Liver (tissue), 9 donors: ENCODE results near the gene NIT1. TPM values are rescaled to one million over a fixed set of nuclear protein-coding genes. Genes with fewer than 3 reads are reported as not detected.

Source experiments
- DNase-seq: peaks from one replicate; pipeline ENCODE4 v3.0.0-alpha.2; 2017; ENCODE audit warnings: low spot score
- H3K27ac ChIP-seq, 2 donors: one replicate each; pipeline ENCODE4 v1.7.0; 2013; ENCODE audit warnings: inconsistent platforms in 2 of 2, low read length in 2 of 2, control low read depth in 1 of 2, low read depth in 1 of 2, mild to moderate bottlenecking in 1 of 2
- H3K27me3 ChIP-seq, 4 donors: one replicate each; pipeline versions ENCODE4 v1.6.1 to v1.7.0; 2013; ENCODE audit warnings: low read length in 3 of 4, inconsistent platforms in 1 of 4, mild to moderate bottlenecking in 1 of 4, moderate library complexity in 1 of 4; ENCODE audit not compliant: control insufficient read depth in 4 of 4, insufficient read depth in 4 of 4
- H3K36me3 ChIP-seq, 4 donors: one replicate each; pipeline versions ENCODE4 v1.6.1 to v1.7.0; 2013; ENCODE audit warnings: low read length in 3 of 4, mild to moderate bottlenecking in 3 of 4, low read depth in 1 of 4, moderate library complexity in 1 of 4; ENCODE audit not compliant: control insufficient read depth in 4 of 4, insufficient read depth in 3 of 4
- H3K4me1 ChIP-seq, 4 donors: one replicate each; pipeline versions ENCODE4 v1.6.1 to v1.7.0; 2013; ENCODE audit warnings: low read length in 3 of 4, mild to moderate bottlenecking in 3 of 4, moderate library complexity in 1 of 4; ENCODE audit not compliant: control insufficient read depth in 4 of 4, insufficient read depth in 4 of 4
- H3K4me3 ChIP-seq, 3 donors: one replicate each; pipeline versions ENCODE4 v1.6.1 to v1.7.0; 2013; ENCODE audit warnings: low read length in 3 of 3, control low read depth in 1 of 3, low read depth in 1 of 3, mild to moderate bottlenecking in 1 of 3
- H3K9ac ChIP-seq, 2 donors: one replicate each; pipeline ENCODE4 v1.7.0; 2013; ENCODE audit warnings: low read length in 2 of 2, mild to moderate bottlenecking in 2 of 2, moderate library complexity in 2 of 2, control low read depth in 1 of 2, low read depth in 1 of 2
- H3K9me3 ChIP-seq, 4 donors: one replicate each; pipeline versions ENCODE4 v1.6.1 to v1.7.0; 2013; ENCODE audit warnings: low read length in 3 of 4; ENCODE audit not compliant: control insufficient read depth in 4 of 4
- CTCF ChIP-seq: fragments of 150-350 bp; IDR thresholded peaks from 2 replicates; pipeline ENCODE4 v1.5.1; 2017; ENCODE audit warnings: improper control_type of control experiment, low read depth, low read length; ENCODE audit not compliant: missing input control
- EGR1 ChIP-seq, 2 donors: IDR thresholded peaks; 2 replicates each; pipeline ENCODE4 v1.6.1; 2016 to 2018; ENCODE audit warnings: antibody characterized with exemption in 2 of 2, low read depth in 2 of 2
- FOXA1 ChIP-seq: IDR thresholded peaks from 2 replicates; pipeline ENCODE4 v1.6.1; 2016; ENCODE audit warnings: antibody characterized with exemption
- FOXA2 ChIP-seq: IDR thresholded peaks from 2 replicates; pipeline ENCODE4 v1.6.1; 2016; ENCODE audit warnings: antibody characterized with exemption
- GABPA ChIP-seq, 2 donors: IDR thresholded peaks in 1 of 2; conservative IDR thresholded peaks in 1 of 2; 2 replicates each; pipeline ENCODE4 v1.6.1; 2016; ENCODE audit warnings: antibody characterized with exemption in 2 of 2, mild to moderate bottlenecking in 1 of 2, moderate library complexity in 1 of 2
- HNF4A ChIP-seq, 2 donors: conservative IDR thresholded peaks; 2 replicates each; pipeline ENCODE4 v1.6.1; 2016; ENCODE audit warnings: antibody characterized with exemption in 2 of 2, mild to moderate bottlenecking in 2 of 2
- HNF4G ChIP-seq: IDR thresholded peaks from 2 replicates; pipeline ENCODE4 v1.6.1; 2016; ENCODE audit warnings: antibody characterized with exemption
- JUND ChIP-seq, 2 donors: IDR thresholded peaks; 2 replicates each; pipeline ENCODE4 v1.6.1; 2016; ENCODE audit warnings: antibody characterized with exemption in 2 of 2
- NR2F2 ChIP-seq: IDR thresholded peaks from 2 replicates; pipeline ENCODE4 v1.6.1; 2016; ENCODE audit warnings: antibody characterized with exemption
- RAD21 ChIP-seq, 2 donors: IDR thresholded peaks; 2 replicates each; pipeline ENCODE4 v1.6.1; 2016; ENCODE audit warnings: antibody characterized with exemption in 2 of 2, mild to moderate bottlenecking in 2 of 2
- REST ChIP-seq: IDR thresholded peaks from 2 replicates; pipeline ENCODE4 v1.6.1; 2016; ENCODE audit warnings: antibody characterized with exemption, mild to moderate bottlenecking
- RXRA ChIP-seq, 2 donors: IDR thresholded peaks; 2 replicates each; pipeline ENCODE4 v1.6.1; 2017 to 2018; ENCODE audit warnings: antibody characterized with exemption in 2 of 2, mild to moderate bottlenecking in 1 of 2
- SP1 ChIP-seq: IDR thresholded peaks from 2 replicates; pipeline ENCODE4 v1.6.1; 2018; ENCODE audit warnings: antibody characterized with exemption, mild to moderate bottlenecking
- TAF1 ChIP-seq: conservative IDR thresholded peaks from 2 replicates; pipeline ENCODE4 v1.6.1; 2016; ENCODE audit warnings: antibody characterized with exemption, mild to moderate bottlenecking
- YY1 ChIP-seq: IDR thresholded peaks from 2 replicates; pipeline ENCODE4 v1.6.1; 2016; ENCODE audit warnings: antibody characterized with exemption, mild to moderate bottlenecking
- WGBS: extraction: QIAGEN DNeasy Blood & Tissue Kit; methylation state at CpG from one replicate; pipeline ENCODE4 v1.1.7; 2013; 5-methylcytosine and 5-hydroxymethylcytosine counted together
- polyA plus RNA-seq, 2 donors: library from polyadenylated mRNA; stranded (reverse) in 1 of 2; unstranded in 1 of 2; fragments of 200-250 nt in 1 of 2; fragments of >200 nt in 1 of 2; fragmentation: Nextera tagmentation in 1 of 2; extraction: Ambion mirVana in 1 of 2; gene quantifications; one replicate each; pipeline versions ENCODE4 v1.2.1 to v1.2.3, GENCODE V29; 2013 to 2015
- total RNA-seq, 2 donors: library from RNA; depleted of rRNA; stranded (reverse); fragments of >200 nt; gene quantifications; one replicate each; pipeline ENCODE4 v1.2.3, GENCODE V29; 2014
- TF ChIP-seq, protein P1 (sequence below): IDR thresholded peaks from 2 replicates; pipeline ENCODE4 v1.6.1; 2016; ENCODE audit warnings: antibody characterized with exemption
- TF ChIP-seq, protein P2 (sequence below): IDR thresholded peaks from 2 replicates; pipeline ENCODE4 v1.6.1; 2016; ENCODE audit warnings: antibody characterized with exemption
- TF ChIP-seq, protein P3 (sequence below): IDR thresholded peaks from 2 replicates; pipeline ENCODE4 v1.6.1; 2016; ENCODE audit warnings: antibody characterized with exemption
- donor health status: healthy.
- donor health status: healthy.
- donor health status: healthy.
- donor health status: healthy.
- donor health status: healthy.

Gene NIT1
- total and polyA plus RNA-seq, 4 donors, result 17.8 to 45.8 (median 39.3) TPM

- no peak for DNase-seq
- TF ChIP-seq HNF4G (no peak), CTCF (no peak), RAD21 (IDR thresholded peaks at IDR 0.05) (no peak), SP1 (no peak), JUND (IDR thresholded peaks at IDR 0.05) (no peak), NR2F2 (no peak), YY1 (no peak), REST (no peak), FOXA1 (no peak), TAF1 (no peak), FOXA2 (no peak), EGR1 (IDR thresholded peaks at IDR 0.05; ENCODE audit: low read depth in 2 of 2) (no peak), RXRA (IDR thresholded peaks at IDR 0.05) (no peak), GABPA (IDR thresholded peaks at IDR 0.05 in 1 of 2, conservative IDR thresholded peaks at IDR 0.05 in 1 of 2) (no peak), HNF4A (conservative IDR thresholded peaks at IDR 0.05) (no peak)
- TF ChIP-seq, protein P1, sequence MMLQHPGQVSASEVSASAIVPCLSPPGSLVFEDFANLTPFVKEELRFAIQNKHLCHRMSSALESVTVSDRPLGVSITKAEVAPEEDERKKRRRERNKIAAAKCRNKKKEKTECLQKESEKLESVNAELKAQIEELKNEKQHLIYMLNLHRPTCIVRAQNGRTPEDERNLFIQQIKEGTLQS, result no peak
- TF ChIP-seq, protein P2, sequence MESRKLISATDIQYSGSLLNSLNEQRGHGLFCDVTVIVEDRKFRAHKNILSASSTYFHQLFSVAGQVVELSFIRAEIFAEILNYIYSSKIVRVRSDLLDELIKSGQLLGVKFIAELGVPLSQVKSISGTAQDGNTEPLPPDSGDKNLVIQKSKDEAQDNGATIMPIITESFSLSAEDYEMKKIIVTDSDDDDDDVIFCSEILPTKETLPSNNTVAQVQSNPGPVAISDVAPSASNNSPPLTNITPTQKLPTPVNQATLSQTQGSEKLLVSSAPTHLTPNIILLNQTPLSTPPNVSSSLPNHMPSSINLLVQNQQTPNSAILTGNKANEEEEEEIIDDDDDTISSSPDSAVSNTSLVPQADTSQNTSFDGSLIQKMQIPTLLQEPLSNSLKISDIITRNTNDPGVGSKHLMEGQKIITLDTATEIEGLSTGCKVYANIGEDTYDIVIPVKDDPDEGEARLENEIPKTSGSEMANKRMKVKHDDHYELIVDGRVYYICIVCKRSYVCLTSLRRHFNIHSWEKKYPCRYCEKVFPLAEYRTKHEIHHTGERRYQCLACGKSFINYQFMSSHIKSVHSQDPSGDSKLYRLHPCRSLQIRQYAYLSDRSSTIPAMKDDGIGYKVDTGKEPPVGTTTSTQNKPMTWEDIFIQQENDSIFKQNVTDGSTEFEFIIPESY, result no peak
- TF ChIP-seq, protein P3, sequence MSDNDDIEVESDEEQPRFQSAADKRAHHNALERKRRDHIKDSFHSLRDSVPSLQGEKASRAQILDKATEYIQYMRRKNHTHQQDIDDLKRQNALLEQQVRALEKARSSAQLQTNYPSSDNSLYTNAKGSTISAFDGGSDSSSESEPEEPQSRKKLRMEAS, result no peak
- no peaks in the 10 kb centered on the region for H3K9me3 ChIP-seq
- peaks cover 0 to 2% (median 0%) of the 10 kb centered on the region in 4 donors for H3K36me3 ChIP-seq
- H3K4me1 ChIP-seq, result peaks cover 7 to 19% (median 16%) of the 10 kb centered on the region in 4 donors
- no peak overlapping the region for H3K9ac ChIP-seq
- no peaks in the 10 kb centered on the region for H3K27me3 ChIP-seq
- no peak overlapping the region for H3K27ac ChIP-seq
- no peak overlapping the region for H3K4me3 ChIP-seq
- WGBS, result 83% methylated on average over 2 of the region's 2 CpGs
Measured at GRCh38 chr1:161111527-161111926, 6.4 kb upstream of the NIT1 start.
